GM19372 (cell line): ENCODE measurements around the gene SP2.

Experiments used
- ATAC-seq: cut with Tn5 transposase; IDR thresholded peaks from one replicate; pipeline ENCODE4 v1.9.1; 2021; ENCODE audit warnings: mild to moderate bottlenecking, low read depth, moderate library complexity; ENCODE audit not compliant: unreplicated experiment

SP2 gene

DNA sequence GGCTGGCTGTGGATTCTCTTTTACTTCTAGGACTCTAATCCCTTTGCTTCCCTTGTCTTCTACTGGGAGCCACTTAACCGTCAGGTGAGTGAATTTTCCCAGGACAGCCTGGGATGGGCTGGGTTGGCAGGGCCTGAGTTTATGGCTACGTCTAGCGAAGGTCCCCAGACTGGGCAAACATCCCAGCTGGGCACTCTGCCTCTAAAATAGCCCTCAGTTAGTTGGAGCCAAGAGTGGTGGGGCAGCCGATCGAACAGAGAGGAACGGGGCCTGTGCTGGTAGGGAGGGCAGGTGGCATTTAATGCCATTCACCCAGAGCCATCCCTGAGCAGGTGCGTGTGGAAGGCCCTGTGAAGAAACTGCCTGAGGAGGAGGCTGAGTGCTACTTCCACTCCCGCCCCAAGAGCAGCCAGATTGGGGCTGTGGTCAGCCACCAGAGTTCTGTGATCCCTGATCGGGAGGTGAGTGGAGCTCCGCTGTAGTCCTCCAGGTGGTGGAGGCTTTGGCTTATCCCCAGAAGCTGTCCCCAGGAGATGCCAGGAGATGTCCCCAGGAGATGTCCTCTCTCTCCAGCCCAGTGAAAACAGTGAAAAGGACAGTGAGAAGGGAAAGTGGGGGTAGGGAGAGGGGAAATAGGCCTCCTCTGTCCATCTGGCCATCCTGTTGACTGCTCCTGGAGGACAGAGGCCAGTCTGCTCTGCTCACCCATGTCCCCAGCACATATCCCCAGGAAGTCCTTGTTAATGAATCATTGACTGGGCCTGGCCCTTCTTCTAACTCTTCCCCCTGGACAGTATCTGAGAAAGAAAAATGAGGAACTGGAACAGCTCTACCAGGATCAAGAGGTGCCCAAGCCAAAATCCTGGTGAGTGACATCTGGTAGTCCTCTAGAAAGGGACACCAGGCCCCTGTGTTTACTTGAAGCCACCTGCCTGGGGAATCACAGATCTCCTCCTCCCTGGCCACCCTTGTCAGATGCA is 49.8 kb downstream of the SP2 start:
- no peak for ATAC-seq

DNA sequence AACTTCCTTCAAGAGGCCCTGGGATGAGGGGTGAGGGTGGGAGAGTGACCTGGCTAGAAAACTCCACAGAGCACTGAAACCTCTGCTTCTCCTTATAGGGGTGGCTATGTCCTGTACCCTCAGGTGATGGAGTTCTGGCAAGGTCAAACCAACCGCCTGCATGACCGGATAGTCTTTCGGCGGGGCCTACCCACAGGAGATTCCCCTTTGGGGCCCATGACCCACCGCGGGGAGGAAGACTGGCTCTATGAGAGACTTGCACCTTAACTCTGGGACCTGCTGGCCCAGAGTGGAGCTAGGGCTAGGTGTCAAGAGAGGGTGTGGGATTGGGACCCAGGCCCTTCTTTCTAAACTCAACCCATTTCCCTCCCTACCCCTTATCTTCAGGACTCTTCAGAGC is 50.5 kb downstream of the SP2 start:
- no peak for ATAC-seq

DNA sequence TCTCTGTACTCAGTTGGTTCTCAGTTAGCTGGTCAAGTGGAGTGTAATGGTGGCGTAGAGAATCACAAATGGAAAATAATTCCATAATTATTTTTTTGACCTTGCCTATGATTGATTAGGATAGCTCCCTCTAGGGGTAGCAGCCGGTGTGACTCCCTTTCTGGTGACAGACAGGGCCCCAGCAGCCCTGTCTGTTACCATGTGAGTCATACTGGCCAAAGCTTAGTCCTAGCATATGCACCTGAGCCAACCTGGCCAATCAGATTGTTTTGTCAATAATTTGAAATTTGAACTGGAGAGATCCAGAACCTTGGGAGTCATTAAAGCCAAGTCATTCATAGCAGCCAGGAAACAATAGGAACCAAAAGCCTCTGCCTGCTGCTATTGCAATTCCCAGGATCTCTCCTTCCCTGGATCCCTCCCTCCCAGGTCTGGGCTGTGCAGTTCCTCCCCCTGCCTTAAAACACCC is 50.9 kb downstream of the SP2 start:
- no peak for ATAC-seq

DNA sequence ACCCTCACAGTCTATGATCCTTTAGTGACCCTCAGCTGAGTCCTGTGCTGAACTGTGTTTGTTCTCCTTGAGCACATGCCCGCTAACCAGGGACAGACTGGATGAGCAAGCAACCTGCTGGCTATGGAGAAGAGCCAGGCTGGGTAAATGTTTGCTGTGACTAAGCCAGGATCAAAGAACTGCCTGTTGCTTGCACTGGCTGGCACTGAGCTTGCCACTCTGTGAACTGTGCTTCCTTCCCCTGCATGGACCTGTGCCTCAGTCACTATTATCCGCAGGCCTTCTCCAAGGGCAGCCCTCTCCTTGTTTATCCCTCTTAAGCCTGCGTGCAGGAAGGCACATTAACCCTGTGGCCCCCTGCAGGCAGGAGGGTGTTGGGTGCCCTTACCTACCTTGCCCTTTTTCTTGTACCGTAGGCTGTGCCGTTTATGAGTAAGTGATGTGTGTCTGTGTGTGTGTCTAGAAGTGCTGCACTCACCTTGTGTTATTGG is 52.7 kb downstream of the SP2 start:
- ATAC-seq: no peak

DNA sequence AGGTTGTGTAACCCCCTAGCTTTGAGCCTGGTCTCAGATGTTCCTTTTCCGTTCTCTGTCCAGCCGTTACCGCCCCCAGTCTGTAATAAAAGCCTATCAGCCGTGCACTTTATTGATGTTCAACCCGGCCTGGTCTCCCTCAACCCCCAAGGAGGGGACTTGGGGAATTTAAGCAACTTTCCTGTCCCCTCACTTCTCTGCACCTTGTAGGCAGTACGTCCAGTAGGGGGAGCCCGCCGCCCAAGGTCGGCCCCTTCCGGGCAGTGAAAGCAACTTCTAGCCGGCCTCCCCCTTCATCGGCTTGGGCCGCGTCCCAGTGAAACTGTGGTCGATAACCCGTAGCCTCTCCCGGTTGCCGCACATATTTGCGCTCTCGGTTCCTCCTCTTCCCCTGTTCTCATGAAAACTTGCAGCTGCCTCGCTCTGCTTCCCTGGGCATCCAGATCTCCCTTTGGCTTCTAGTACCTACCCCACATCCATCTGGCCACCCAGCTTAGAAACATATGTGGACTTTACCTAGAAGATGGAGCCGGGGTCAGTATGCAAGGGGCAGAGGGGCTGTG is 53.2 kb downstream of the SP2 start:
- ATAC-seq: peak; percentile 77

DNA sequence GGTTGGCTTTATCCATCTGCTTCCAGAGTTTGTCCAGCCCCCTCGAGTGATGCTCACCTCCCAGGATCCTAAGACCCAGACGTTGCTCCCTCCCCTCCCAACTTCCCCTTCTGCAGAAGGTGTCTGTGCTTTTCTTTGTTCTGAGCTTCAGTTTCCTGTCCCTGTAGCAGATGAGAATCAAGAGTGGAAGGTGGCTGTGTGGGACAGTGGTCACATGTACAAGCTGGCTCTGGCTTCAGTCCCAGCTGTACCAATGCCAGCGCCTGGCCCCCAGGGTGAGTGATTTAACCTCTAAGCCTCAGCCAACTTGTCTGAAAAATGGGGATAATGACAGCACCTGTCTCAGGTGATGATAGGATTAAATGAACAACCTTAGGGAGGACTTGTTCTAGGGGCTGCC is 53.9 kb downstream of the SP2 start:
- ATAC-seq: no peak

DNA sequence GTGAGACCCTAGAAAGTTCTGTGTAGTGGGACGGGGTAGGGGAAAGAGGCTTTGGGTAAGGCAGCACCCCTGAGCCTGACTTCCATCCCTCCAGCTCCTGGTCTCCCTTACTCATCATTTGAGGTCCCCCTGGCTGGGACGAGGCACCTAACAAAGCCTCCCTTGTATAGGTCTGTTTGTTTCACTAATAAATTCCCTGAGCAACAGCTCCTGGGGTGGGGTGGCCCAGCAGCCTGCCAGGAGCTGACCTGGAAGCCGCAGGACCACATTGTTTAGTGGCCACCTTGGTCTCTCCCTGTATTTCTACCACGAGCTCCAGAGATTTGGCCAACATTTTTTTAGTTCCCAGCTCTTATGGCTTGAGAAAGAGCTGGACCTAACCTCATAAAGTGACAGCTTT is 54.4 kb downstream of the SP2 start:
- no peak for ATAC-seq

DNA sequence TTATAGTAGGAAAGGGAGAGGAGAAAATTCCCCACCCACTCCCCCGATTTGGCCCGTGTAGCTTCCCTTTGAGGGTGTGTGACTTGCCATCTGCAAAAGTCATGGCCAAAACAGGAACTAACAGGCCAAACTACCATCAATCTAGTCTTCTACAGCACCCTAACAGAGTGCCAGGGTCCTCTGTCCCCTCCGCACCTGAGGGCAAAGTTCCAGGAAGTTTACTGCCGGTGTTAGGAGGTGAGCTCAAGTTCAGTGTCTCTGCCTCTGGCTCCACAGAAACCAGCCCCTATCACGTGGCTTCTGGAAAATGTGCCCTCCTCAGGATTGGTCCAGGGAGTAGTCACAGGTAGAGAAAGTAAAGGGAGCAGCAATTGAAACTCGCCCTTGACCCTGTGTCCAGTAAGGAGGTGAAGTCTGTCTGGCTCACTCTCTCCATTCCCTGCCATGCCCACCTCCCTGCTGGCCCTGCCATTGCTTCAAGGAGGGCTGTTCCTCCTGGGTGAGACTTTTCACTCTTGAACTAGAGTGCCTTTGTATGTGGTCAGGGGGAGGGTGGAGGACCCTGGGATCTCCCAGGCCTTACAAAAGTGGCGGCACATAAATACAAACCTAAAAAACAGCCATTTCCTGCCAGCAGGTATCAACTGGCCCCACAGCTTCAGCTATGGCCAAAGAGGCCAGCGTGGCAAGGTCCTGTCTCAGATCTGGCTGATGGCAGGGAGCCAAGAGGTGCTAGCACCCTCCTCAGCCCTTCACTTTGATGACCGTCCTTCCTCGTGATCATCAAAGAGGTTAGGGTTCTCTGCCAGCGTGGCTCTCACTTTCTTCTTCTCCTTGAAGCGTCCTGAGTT is 56.4 kb downstream of the SP2 start:
- no peak for ATAC-seq

DNA sequence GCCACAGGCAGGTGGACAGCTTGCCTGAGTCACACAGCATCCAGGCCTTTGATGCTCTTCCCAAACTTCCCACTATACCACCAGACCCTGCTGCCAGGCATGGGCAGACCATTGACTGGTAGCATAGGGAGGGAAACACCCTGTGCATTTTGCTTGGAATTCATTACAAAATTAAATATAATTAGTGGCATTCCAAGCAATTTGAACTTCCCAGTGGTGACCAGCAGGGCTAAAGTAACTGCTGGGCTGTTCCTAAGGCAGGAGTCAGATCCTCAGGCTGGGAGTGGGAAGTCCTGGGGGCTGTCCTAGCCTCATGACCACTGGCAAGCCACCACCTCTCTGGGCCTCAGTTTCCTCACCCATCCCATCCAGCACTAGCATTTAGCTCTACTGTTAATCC is 57.9 kb downstream of the SP2 start:
- no peak for ATAC-seq

DNA sequence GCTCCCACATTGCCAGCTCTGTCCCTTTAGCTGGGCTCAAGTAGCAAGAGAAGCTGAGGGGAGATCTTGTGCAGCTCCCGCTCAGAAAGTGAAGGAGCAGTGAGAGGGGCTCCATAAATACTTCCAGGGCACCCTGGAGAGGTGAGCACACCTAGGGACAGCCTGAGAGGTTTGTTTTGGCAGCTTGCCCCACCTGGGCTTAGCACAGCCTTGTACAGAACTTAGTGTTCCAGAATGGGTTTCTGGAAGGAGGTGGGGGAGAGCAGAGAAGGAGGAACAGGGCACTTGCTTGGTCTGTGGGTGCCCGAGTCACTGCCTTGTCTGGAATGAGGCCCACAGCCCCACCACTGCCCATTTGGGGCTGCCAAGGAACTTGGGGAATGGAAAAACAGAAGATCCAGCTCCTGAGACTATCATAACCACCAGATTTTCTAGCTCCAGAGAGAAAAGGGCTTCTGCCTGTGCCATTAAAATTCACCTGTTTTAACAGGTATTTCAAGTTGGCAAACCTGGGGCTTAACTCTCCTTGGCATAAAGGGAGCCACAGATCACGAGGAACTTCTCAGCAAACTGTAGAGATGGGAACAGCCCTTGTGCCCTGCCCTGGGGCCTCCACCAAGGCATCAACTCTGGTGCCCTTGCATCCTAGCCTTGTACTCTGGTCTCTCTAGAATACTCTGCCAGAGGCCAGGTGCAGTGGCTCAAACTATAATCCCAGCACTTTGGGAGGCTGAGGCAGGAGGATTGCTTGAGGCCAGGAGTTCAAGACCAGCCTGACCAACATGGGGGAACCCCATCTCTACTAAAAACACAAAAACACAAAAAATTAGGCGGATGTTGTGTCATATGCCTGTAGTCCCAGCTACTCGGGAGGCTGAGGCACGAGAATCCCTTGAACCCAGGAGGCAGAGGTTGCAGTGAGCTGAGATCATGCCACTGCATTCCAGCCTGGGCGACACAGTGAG is 59.7 kb downstream of the SP2 start:
- ATAC-seq: no peak

DNA sequence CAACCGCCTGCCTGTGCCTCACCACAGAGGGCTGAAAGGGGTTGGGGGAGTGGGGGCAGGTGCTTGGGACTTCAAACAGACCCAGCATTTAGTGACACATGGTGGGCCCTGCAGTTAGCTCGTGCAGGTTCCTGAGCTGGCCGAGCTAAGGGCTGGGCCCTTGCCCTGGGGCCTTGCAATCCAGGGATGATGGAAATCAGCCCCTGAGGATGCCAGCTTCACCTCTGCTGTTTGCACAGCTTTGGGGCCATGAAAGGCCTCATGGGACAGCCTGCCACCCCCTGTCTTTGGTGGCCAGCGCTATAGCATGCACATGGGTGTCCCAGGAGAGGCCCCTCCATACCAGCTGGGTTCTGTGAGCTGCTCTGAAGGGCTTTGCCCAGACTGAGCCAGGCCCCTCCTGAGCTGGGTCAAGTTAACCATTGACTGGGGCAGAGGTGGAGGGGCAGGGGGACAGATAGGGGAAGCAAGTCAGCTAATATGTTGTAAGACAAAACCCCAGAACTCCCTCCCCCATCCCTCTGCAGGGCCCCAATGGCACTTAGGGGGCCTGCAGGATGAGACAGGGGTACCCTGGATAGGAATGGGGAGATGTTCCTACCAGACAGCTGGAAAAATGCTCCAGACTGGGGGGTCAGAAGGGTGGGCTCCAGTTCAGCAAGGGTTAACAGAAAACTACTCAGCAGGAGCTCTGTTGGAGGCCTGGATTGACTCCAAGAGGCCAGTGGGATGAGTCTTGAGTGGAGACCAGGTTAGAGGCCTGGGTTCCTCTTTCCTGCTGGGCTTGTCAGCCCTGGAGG is 61.0 kb downstream of the SP2 start:
- no peak for ATAC-seq

DNA sequence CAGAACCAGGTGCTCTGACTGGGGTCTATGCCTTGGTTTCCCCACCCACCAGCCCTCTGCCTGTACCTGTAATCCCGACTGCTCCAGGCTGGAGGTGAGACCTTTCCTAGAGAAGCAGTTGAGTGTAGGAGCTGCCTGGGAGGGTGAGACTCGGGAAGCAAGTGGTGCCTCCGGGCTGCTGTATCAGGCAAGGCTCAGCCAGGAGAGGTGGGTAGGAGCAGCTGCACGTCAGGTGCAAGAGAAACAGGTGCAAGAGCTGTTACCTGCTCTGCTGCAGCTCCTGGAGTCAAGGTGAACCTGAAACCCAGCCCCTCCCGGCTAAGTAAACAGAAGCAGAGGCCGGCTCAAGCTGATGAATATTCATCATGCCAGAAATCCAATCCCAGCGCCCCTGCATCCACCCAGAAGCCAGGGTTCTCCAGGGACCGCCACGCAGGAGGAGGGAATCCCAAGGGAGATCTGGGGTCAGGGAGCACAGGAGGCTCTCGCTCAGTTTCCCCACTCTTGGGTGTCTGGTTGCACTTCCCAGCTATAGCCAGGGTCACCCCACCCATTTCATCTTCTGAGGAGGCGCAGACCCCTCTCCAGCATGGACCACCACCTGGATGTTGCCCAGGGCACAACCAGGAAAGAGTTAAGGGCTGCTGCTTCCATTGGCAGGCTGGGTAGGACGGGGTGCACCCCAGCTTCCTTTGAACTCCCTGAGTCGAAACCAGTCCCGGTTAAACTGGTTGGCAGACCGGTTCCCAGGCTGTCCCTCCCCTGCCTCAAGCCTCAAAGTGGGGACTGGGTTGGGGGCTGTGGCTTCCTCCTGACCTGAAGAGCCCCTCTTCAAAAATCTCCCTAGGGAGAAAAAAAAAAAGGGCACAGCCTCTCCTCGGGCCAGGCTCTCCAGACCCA is 61.8 kb downstream of the SP2 start, which contains the start of gene PRR15L:
Gene PRR15L (minus strand): TSS at position 293 of the 900 bp plus-strand sequence. CDS start 4,649 bp downstream, outside the sequence.
- no peak for ATAC-seq

DNA sequence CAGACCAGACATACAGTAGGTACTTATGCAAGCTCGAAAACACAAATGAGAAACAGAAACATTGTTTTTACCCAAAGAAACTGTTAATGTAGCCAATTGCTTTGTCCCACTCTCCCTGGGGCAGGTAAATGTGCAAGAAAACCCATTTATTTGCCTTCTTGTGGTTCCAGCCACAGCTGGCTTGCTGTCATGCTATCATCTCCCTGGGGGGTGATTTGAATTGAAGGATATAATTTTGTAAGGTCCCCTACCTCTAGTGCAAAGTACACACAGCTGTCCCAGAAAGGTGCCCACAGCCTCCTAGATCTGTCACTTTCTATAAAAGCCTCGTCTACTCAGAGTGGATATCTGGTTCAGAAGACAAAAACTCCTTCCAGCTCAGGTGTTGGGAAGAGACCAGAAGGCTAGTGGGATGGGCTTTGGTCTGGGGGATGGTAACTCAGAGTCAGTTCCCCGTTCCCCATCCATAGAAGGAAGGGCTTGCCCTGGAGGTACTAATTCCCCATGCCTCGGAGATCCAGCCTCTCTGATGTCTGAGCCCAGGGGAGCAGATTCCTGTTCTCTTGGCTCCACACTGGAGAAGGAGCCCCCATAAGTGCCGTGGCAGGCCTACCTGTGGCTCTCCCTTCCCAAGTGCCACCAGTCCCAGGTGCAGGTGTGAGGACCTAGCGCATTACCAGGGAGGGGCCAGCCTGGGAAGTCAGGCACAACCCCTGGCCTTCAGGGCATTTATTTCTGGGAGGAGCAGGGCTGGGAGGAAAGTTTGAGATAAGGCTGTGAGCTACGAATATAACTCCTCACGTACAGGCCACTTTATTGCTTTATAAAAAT is 64.0 kb downstream of the SP2 start:
- ATAC-seq: no peak

DNA sequence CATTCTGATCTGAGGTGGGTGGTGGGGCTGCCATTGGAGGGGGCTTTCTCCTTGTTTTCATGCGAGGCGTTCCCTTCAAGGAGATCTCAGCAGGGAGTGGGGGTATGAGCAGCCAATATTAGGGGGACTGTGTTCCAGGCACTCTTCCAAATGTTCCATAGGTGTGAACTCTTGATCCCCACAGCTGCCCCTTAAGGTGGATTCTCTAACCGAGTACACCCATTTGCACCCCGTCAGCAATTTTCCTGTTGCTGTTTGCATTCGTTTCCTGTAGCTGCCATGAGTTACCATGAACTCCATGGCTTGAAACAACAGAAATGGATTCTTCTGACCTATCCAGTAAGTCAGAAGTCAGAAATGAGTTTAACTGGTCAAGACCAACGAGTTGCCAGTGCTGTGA is 65.4 kb downstream of the SP2 start:
- ATAC-seq: no peak

DNA sequence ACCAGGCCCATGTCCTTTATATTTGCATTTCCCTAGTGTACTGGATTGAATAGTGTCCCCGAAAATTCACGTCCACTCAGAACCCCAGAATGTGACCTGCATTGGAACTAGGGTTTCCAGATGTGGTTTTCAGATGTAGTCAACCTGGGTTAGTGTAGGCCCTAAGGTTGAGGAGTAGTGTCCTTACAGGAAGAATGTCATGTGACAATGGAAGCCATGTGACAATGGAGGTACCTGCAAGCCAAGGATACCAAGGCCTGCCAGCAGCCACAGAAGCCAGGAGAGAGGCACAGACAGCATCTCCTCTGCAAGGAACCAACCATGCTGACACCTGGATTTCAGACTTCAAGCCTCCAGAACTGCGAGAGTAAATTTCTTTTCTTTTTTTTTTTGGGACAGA is 66.9 kb downstream of the SP2 start:
- no peak for ATAC-seq

DNA sequence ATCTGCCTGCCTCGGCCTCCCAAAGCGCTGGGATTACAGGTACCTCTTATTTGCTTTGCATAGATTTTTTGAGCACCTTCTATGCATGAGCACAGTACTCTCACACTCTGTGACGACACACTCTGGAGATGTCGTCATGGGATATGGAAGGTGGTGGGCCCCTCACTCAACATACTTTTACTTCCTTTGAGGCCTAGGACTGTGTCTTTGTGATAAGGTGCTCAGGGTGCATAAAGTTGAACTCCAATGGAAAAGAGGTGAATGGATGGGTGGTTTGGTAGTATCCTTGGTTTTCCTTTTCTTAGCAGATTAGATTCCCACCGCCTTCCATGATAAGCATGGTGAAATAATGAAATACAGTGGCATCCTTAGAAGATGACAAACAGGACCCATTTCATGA is 68.8 kb downstream of the SP2 start:
- ATAC-seq: no peak

DNA sequence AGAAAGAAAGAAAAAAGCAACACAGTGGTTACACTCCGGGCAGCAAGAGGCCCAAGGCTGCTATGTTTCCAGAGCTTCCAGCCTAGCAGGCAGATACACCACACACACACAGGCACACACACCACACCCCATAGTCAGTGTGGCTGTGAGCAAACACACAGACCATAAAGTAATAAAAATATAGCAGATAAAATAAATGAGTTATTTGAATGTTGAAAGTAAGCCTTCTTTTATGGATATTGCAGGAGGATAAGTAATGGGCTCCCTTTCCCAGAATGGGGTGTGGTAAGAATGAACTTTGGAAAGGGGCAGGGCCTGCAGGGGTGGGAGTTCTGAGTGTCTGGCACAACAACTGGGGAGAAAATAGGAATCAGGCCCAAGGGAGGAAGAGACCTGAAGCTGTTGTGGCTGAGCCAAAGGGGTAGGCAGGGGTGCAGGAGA is 70.1 kb downstream of the SP2 start:
- ATAC-seq: no peak
